Neural progenitor cell (in vitro differentiated cells): ENCODE results near the gene CTSW.

Experiments
- EZH2 ChIP-seq: fragments of 200-600 bp; sonication (generic); IDR thresholded peaks from 2 replicates; pipeline ENCODE4 v1.6.1; 2017; ENCODE audit warnings: antibody characterized with exemption, mild to moderate bottlenecking, moderate library complexity
- EZH2phosphoT487 ChIP-seq: fragments of 200-600 bp; sonication (generic); IDR thresholded peaks from 2 replicates; pipeline ENCODE4 v1.6.1; 2017; ENCODE audit warnings: antibody characterized with exemption
- TF ChIP-seq, protein P1 (sequence below): fragments of 200-600 bp; sonication (generic); IDR thresholded peaks from 2 replicates; pipeline ENCODE4 v1.5.1; 2017; ENCODE audit warnings: antibody characterized with exemption, mild to moderate bottlenecking

- TF ChIP-seq, protein P1, sequence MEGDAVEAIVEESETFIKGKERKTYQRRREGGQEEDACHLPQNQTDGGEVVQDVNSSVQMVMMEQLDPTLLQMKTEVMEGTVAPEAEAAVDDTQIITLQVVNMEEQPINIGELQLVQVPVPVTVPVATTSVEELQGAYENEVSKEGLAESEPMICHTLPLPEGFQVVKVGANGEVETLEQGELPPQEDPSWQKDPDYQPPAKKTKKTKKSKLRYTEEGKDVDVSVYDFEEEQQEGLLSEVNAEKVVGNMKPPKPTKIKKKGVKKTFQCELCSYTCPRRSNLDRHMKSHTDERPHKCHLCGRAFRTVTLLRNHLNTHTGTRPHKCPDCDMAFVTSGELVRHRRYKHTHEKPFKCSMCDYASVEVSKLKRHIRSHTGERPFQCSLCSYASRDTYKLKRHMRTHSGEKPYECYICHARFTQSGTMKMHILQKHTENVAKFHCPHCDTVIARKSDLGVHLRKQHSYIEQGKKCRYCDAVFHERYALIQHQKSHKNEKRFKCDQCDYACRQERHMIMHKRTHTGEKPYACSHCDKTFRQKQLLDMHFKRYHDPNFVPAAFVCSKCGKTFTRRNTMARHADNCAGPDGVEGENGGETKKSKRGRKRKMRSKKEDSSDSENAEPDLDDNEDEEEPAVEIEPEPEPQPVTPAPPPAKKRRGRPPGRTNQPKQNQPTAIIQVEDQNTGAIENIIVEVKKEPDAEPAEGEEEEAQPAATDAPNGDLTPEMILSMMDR, result no peak
- TF ChIP-seq EZH2, result no peak
- no peak for TF ChIP-seq EZH2phosphoT487
Observed at GRCh38 chr11:65868076-65868667, 11.5 kb upstream of the CTSW start.
